ENCODE measurements around the gene DLK1.

Gene DLK1

DNA sequence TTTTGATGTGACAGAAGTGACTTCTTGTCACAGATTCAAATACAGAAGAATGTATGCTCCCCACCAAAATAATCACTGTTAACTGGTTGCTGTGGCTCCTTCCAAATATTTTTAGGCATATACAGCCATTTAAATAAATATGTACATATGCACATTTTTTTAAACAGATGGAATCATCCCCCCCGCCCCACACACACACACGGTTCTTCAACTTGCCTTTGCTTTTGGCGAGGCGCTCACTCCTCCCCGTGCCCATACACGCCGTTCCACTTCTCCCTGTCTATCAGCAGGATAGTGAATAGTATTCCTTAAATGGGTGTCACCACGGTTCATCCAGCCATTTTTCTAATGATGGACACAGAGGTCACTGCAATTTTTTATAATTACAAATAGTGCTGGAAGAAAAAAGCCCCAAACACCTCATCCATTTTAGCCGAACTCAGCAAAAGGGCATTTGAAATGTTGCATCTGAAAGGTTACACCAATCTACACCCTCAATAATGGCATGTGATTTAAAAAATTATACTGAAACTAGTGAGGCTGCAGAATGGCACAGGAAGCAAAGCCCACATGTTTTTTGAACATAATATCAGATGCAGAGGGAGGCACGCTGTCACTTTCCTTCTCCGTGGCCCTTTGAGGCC lies 60.0 kb downstream of the DLK1 start:
- no peak overlapping the region for H3K4me3 ChIP-seq (replicated peaks in 1 of 2; ENCODE audit: low read depth in 2 of 2, low read length in 2 of 2)
- TF ChIP-seq, protein P1, sequence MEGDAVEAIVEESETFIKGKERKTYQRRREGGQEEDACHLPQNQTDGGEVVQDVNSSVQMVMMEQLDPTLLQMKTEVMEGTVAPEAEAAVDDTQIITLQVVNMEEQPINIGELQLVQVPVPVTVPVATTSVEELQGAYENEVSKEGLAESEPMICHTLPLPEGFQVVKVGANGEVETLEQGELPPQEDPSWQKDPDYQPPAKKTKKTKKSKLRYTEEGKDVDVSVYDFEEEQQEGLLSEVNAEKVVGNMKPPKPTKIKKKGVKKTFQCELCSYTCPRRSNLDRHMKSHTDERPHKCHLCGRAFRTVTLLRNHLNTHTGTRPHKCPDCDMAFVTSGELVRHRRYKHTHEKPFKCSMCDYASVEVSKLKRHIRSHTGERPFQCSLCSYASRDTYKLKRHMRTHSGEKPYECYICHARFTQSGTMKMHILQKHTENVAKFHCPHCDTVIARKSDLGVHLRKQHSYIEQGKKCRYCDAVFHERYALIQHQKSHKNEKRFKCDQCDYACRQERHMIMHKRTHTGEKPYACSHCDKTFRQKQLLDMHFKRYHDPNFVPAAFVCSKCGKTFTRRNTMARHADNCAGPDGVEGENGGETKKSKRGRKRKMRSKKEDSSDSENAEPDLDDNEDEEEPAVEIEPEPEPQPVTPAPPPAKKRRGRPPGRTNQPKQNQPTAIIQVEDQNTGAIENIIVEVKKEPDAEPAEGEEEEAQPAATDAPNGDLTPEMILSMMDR (IDR thresholded peaks at IDR 0.05; ENCODE audit: low read depth, low read length): no peak
- no peak for DNase-seq (ENCODE audit: low read depth in 2 of 2)

DNA sequence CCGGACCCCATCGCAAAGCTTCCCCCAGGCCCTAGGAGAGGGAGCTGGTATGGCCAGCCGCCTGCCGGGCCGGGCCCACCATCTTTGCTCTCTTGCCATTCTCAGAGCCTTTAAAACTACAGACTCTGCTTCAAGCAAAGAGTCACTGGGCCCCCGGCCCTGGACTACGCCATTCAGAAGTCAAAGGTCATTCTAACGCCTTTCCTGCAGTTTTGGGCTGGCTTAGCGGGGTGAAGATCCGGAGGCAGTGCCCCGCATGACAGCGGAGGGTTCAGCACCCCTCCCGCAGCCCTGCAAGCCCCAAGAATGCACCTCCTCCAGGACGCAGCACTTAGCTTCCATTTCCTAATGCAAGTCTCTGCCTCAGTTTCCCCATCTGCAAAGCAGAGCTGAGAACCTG lies 61.0 kb downstream of the DLK1 start:
- no peak overlapping the region for H3K4me3 ChIP-seq (replicated peaks in 1 of 2; ENCODE audit: low read depth in 2 of 2, low read length in 2 of 2)
- TF ChIP-seq, protein P1 (IDR thresholded peaks at IDR 0.05; ENCODE audit: low read depth, low read length): no peak
- DNase-seq (ENCODE audit: low read depth in 2 of 2): no peak

Measured in cardiac fibroblast (primary cell).